Activated B cell treated with CpG ODN at 0.5 μM for 24 hours (primary cell): ENCODE results near the gene PCDH1. TPM values are rescaled to one million over a fixed set of nuclear protein-coding genes. Genes with fewer than 3 reads are reported as not detected.

ENCODE experiments used
- ATAC-seq: fragments of 200-7000 bp; cut with Tn5 transposase; one replicate; pipeline ENCODE4 v1.10.0; 2021; ENCODE audit warnings: low read depth, mild to moderate bottlenecking, moderate library complexity
- CTCF ChIA-PET: fragments of 350-600 bp; sonication (Branson Sonifier 250); formaldehyde crosslinking; loops from one replicate; lab custom pipeline; 2021; ENCODE audit warnings: antibody characterized with exemption; lab: Charles Lee
- POLR2A ChIA-PET: fragments of 350-600 bp; sonication (Branson Sonifier 250); formaldehyde crosslinking; loops from one replicate; lab custom pipeline; 2021; ENCODE audit warnings: antibody characterized with exemption; lab: Charles Lee
- DNase-seq: peaks from one replicate; pipeline ENCODE4 v3.0.0; 2022
- H3K27ac Mint-ChIP-seq: one replicate; pipeline ENCODE4 v1.8.0; 2020; ENCODE audit warnings: mixed read lengths
- H3K27me3 Mint-ChIP-seq: one replicate; pipeline ENCODE4 v1.8.0; 2021; ENCODE audit warnings: mixed read lengths
- H3K36me3 Mint-ChIP-seq: one replicate; pipeline ENCODE4 v1.8.0; 2021; ENCODE audit warnings: low read depth, mixed read lengths
- H3K4me1 Mint-ChIP-seq: one replicate; pipeline ENCODE4 v1.8.0; 2021; ENCODE audit warnings: mixed read lengths
- H3K4me3 Mint-ChIP-seq: one replicate; pipeline ENCODE4 v1.8.0; 2020; ENCODE audit warnings: mild to moderate bottlenecking, mixed read lengths
- H3K9me3 Mint-ChIP-seq: one replicate; pipeline ENCODE4 v1.8.0; 2020; ENCODE audit warnings: mixed read lengths
- CTCF ChIP-seq: fragments of 200-600 bp; IDR thresholded peaks from one replicate; pipeline ENCODE4 v1.8.0; 2022; ENCODE audit warnings: antibody characterized with exemption, mild to moderate bottlenecking
- intact Hi-C: fragments of 100-400 bp; cut with micrococcal nuclease; formaldehyde crosslinking; loops from one replicate; pipeline ENCODE4 v1.15.1; 2024
- total RNA-seq: library from RNA; stranded (reverse); gene quantifications from 2 replicates; pipeline ENCODE4 v1.2.3, GENCODE V29; 2022

The PCDH1 gene
- total RNA-seq, 1 donor from 2014 or later: not detected

- ChIA-PET POLR2A (no interaction called here), CTCF (no interaction called here)
- intact Hi-C loops: no loop called here
- Mint-ChIP-seq H3K4me3 (no peak overlapping the region), H3K36me3 (no peaks in the 10 kb centered on the region), H3K27ac (no peak overlapping the region), H3K9me3 (no peaks in the 10 kb centered on the region), H3K27me3 (peaks cover 27% of the 10 kb centered on the region), H3K4me1 (peaks cover 14% of the 10 kb centered on the region)
- ATAC-seq (no peak), DNase-seq (no peak)
- TF ChIP-seq CTCF: no peak
These were observed 39.7 kb downstream of the PCDH1 start for GRCh38 chr5:141838326-141839014.

GRCh38 chr5:141835928-141836670 lies 42.1 kb downstream of the PCDH1 start:
- intact Hi-C loops: no loop called here
- peaks cover 29% of the 10 kb centered on the region for H3K27me3 Mint-ChIP-seq

GRCh38 chr5:141834331-141834730 lies 43.9 kb downstream of the PCDH1 start:
- CTCF ChIA-PET: no interaction called here
- Mint-ChIP-seq H3K9me3 (no peaks in the 10 kb centered on the region), H3K4me1 (peaks cover 12% of the 10 kb centered on the region), H3K27me3 (peaks cover 31% of the 10 kb centered on the region), H3K36me3 (no peaks in the 10 kb centered on the region), H3K27ac (no peak overlapping the region), H3K4me3 (no peak overlapping the region)
- no peak for ATAC-seq
- POLR2A ChIA-PET: no interaction called here
- TF ChIP-seq CTCF: no peak
- intact Hi-C loops: no loop called here
- DNase-seq: no peak

More at GRCh38 chr5:141835928-141836670, 42.1 kb downstream of the PCDH1 start:
- Mint-ChIP-seq H3K4me3 (no peak overlapping the region), H3K36me3 (no peaks in the 10 kb centered on the region), H3K9me3 (no peaks in the 10 kb centered on the region), H3K4me1 (peaks cover 14% of the 10 kb centered on the region), H3K27ac (no peak overlapping the region)
- ChIA-PET POLR2A (no interaction called here), CTCF (no interaction called here)
- ATAC-seq (no peak), DNase-seq (no peak)
- TF ChIP-seq CTCF: no peak

GRCh38 chr5:141832131-141832530 lies 46.1 kb downstream of the PCDH1 start:
- ATAC-seq (no peak), DNase-seq (no peak)
- Mint-ChIP-seq H3K27ac (no peak overlapping the region), H3K36me3 (no peaks in the 10 kb centered on the region), H3K4me1 (peaks cover 4% of the 10 kb centered on the region), H3K4me3 (no peak overlapping the region), H3K27me3 (peaks cover 30% of the 10 kb centered on the region), H3K9me3 (no peaks in the 10 kb centered on the region)
- intact Hi-C loops: no loop called here
- ChIA-PET CTCF (no interaction called here), POLR2A (no interaction called here)
- no peak for TF ChIP-seq CTCF

GRCh38 chr5:141828162-141828561 lies 50.0 kb downstream of the PCDH1 start:
- TF ChIP-seq CTCF: no peak

More at GRCh38 chr5:141828162-141828561, 50.0 kb downstream of the PCDH1 start:
- H3K4me1 Mint-ChIP-seq: no peaks in the 10 kb centered on the region
- ATAC-seq: no peak
- intact Hi-C loops: no loop called here
- no peak overlapping the region for H3K27ac Mint-ChIP-seq
- H3K36me3 Mint-ChIP-seq: no peaks in the 10 kb centered on the region
- no peak for DNase-seq
- peaks cover 25% of the 10 kb centered on the region for H3K27me3 Mint-ChIP-seq
- ChIA-PET POLR2A (no interaction called here), CTCF (no interaction called here)
- no peak overlapping the region for H3K4me3 Mint-ChIP-seq
- no peaks in the 10 kb centered on the region for H3K9me3 Mint-ChIP-seq
